Measurements from ENCODE around the gene PPM1B.
"Not testable (repeated sequence)": the region's sequence is repeated elsewhere in the genome, so short reads cannot be mapped to it uniquely, and the experiment has no call there.

PPM1B gene

DNA sequence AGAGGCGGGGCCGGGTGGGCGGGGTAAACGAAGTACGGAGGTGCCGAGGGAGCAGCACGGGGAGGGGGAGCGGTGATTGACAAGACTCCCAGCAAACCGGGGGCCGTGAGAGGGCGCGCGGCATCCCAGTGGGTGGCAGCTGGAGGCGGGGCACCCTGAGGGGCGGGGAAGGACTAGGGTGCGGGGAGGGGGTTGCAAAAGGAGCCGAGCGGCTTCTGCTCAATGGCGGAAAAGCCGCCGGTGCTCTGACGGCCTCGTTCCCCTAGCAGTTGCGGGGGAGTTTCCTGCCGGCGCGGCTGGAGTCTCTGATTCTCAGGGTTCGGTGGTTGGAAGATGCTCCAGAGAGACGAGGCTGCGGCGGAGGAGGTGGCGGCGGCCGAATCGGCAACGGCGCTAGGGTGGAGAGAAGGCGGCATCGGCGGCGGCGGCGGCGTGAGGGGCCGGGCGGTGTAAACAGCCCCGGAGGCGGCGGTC lies at the start of gene PPM1B:
TSS of gene PPM1B (plus strand) at position 195 of the 474 bp plus-strand sequence. CDS start 32,325 bp downstream, outside the sequence.
- DNase-seq = no peak

GRCh38 chr2:44119878-44120277 lies 48.8 kb upstream of the PPM1B start:
- no peak for DNase-seq

DNA sequence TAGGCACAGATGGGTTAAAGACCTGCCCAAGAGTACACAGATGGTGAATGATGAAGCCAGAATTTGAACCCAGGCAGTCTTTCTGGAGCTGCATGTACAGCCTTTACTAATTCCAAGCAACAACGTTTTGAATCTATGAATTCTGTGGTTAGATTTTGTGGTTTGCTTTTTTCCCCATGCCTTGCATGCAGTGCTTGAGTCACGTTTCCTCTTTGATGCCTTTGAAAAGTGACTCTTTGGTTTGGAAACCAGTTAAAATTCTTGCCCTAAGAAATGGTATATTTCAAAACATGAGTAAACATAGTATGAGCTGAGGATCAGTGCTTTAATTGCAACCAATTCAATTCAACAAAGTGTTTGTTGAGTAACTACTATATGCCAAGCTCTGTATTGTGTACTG lies 48.2 kb upstream of the PPM1B start:
- DNase-seq = no peak

- DNase-seq = no peak
Observed at GRCh38 chr2:44121899-44122298, 46.8 kb upstream of the PPM1B start.

- no peak for DNase-seq
Observed at GRCh38 chr2:44124500-44124899, 44.2 kb upstream of the PPM1B start.

DNA sequence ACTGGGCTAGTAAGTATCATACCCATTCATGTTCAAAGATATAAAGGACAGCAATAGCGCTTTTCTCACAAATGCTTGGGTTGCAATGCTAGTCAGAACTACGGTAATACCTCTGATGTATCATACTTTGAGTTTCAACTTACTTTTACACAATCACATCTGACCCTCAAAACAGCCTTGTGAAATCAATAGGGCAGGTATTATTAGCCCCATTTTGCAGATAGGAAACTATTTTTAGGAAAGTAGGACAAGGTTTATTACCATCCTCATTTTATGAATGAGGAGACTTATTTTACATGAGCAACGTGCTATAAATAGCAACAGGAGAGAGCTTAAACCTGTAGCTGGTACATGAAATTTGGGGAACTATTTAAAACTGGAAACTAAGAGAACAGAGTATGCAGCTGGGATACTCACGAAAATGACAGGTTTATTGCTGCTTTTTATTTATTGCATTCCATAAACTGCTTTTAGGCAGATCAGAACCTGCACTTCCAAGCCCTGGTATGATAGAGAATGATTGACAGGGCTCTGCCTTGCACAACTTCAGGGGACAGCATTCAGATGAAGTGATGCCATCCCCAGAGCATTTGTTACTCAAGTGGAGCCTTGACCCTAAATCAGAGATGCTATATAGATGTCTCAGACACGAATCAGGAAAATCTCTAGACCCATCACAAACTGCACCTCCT lies 42.4 kb upstream of the PPM1B start:
- no peak for DNase-seq

- no peak for DNase-seq
Observed at GRCh38 chr2:44130441-44130840, 38.2 kb upstream of the PPM1B start.

- no peak for DNase-seq
Observed at GRCh38 chr2:44131177-44131576, 37.5 kb upstream of the PPM1B start.

DNA sequence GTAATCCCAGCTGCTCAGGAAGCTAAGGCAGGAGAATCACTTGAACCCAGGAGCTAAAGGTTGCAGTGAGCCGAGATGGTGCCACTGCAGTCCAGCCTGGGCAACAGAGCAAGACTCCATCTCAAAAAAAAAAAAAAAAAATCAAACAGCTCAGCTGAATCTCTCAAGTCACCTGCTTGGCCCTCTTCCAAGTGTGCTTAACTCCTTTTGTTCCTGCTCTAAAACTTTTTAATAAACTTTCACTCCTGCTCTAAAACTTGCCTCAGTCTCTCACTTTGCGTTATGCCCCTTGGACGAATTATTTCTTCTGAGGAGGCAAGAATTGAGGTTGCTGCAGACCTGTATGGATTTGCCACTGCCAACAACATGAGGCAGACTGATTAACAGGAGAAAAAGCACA lies 35.1 kb upstream of the PPM1B start:
- DNase-seq = not testable (repeated sequence)

- no peak for DNase-seq
Observed at GRCh38 chr2:44134848-44135247, 33.8 kb upstream of the PPM1B start.

- DNase-seq = no peak
Observed at GRCh38 chr2:44135296-44135695, 33.4 kb upstream of the PPM1B start.

DNA sequence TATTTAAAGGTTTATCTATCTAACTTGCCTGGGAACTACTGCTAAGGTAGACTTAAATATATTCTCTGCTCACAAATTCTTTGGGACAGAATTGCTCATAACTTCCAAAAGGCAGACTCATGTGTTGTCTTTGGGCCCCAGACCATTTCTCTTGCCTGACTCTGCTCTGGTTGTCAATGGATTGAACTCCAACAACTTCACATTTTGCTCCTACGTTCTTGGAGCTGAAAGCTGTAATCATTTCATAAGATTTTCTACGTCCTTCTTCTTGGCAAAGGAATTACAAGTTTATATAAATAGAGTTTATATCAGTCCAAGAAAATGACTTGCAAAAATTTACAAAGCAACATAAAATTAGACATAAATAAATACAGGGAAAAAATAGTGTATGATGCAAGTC lies 32.9 kb upstream of the PPM1B start:
- no peak for DNase-seq

DNA sequence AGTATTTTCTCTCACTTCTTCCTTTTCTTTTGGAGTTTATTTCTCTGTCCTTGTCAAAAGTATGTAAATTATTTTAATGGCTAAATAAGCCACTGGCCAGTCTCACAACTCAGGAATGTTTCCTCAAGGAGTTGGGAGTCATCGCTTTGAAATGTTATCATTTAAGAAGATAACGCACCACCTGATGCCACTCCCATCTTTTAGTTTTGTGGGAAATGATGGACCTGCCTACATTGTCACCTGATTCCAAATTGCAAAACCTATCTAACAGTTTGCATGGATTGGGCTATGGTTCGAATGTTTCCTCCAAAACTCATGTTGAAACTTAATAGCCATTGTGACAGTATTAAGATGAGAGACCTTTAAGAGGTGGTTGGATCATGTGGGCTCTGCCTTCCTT lies 32.4 kb upstream of the PPM1B start:
- no peak for DNase-seq

DNA sequence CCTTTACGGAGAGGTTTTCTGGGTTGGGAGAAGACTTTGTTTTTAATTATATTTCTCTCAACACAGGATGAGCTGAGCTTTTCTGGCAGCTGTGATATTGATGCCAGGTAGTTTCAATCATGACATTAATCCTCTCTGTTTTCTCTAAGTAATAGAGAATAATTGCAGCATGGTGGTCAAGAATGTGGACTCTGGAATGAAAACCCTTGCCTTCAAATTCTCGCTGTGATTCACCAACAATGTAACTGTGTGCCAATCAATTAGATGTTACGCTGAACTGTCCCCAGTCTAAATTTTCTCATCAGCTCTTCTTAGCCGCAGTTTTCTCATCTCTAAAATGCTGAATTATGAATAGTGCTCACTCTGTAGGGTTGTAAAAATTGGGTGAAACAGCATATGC lies 31.6 kb upstream of the PPM1B start:
- no peak for DNase-seq

GRCh38 chr2:44137872-44138551 lies 30.7 kb upstream of the PPM1B start:
- no peak for DNase-seq

- DNase-seq = no peak
Observed at GRCh38 chr2:44139741-44140140, 28.9 kb upstream of the PPM1B start.

DNA sequence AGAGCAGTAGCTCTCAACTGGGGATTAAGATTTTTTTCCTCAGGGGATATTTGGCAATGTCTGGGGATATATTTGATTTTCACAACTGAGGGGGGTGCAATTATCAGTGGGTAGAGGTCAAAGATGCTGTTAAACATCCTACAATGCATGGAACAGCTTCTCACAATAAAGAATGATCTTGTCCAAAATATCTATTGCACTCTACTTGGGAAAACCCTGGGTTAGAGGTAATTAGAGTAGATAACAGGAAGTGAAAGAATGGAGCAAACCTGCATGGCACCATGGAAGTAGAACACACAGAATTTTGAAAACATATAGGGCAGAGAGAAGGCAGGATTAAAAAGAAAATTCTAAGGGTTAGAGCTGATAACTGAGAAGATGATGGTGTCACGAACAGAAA lies 26.4 kb upstream of the PPM1B start:
- DNase-seq = no peak

- no peak for DNase-seq
Observed at GRCh38 chr2:44143701-44144100, 25.0 kb upstream of the PPM1B start.

GRCh38 chr2:44148999-44149398 lies 19.7 kb upstream of the PPM1B start:
- DNase-seq = no peak

DNA sequence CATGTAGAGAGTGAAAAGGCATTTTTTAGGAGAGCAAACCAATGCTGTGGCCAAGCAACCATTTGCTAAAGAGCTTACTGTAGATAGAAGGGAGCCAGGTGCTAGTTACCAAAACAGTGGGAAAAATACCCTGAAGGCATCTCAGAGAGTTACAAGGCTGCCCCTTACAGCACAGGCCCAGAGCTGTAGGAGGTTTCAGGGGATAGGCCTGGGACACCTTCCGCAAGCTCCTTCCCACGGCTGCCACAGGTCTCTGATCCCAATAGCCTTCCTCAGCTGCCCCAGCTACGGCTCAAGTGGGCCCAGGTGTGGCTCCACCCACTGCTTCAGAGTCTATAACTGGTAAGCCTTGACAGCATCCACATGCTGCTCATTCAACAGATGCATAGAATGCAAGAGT lies 18.2 kb upstream of the PPM1B start:
- DNase-seq = no peak

- DNase-seq = no peak
Observed at GRCh38 chr2:44152865-44153669, 15.6 kb upstream of the PPM1B start.

GRCh38 chr2:44155666-44156446 lies 12.8 kb upstream of the PPM1B start:
- no peak for DNase-seq

GRCh38 chr2:44163777-44164176 lies 4.9 kb upstream of the PPM1B start:
- DNase-seq = no peak

All from cerebellar nuclear complex (tissue), 1 donor.